Spleen (tissue), 11 donors: Measurements from ENCODE around the gene CD93. TPM values are rescaled to one million over a fixed set of nuclear protein-coding genes. Genes with fewer than 3 reads are reported as not detected.

ENCODE experiments used
- DNase-seq: peaks from one replicate; pipeline ENCODE4 v3.0.0-alpha.2; 2020
- H3K27ac ChIP-seq, 8 donors: fragments of 200-600 bp; sonication (generic) in 7 of 8; 1 replicate in 4 of 8; 2 replicates in 4 of 8; pipeline versions ENCODE4 v1.5.0 to v1.8.0; 2016 to 2021; ENCODE audit warnings: inconsistent platforms in 4 of 8, mild to moderate bottlenecking in 4 of 8, moderate library complexity in 1 of 8
- H3K27me3 ChIP-seq, 7 donors: fragments of 200-600 bp; sonication (generic) in 6 of 7; replicated peaks in 1 of 7; 1 replicate in 4 of 7; 2 replicates in 3 of 7; pipeline versions ENCODE4 v1.5.0 to v1.8.0; 2016 to 2021; ENCODE audit warnings: inconsistent platforms in 3 of 7, mild to moderate bottlenecking in 1 of 7
- H3K36me3 ChIP-seq, 6 donors: fragments of 200-600 bp; sonication (generic) in 5 of 6; 1 replicate in 4 of 6; 2 replicates in 2 of 6; pipeline versions ENCODE4 v1.5.0 to v1.8.0; 2016 to 2021; ENCODE audit warnings: inconsistent platforms in 2 of 6
- H3K4me1 ChIP-seq, 6 donors: fragments of 200-600 bp; sonication (generic) in 5 of 6; 1 replicate in 3 of 6; 2 replicates in 3 of 6; pipeline versions ENCODE4 v1.5.0 to v1.8.0; 2016 to 2021; ENCODE audit warnings: inconsistent platforms in 3 of 6
- H3K4me3 ChIP-seq, 8 donors: fragments of 200-600 bp; sonication (generic) in 7 of 8; 1 replicate in 4 of 8; 2 replicates in 4 of 8; pipeline versions ENCODE4 v1.5.0 to v1.8.0; 2016 to 2021; ENCODE audit warnings: inconsistent platforms in 4 of 8, mild to moderate bottlenecking in 4 of 8, moderate library complexity in 2 of 8
- H3K9me3 ChIP-seq, 8 donors: fragments of 200-600 bp; sonication (generic) in 7 of 8; 1 replicate in 4 of 8; 2 replicates in 4 of 8; pipeline versions ENCODE4 v1.5.0 to v1.8.0; 2016 to 2021; ENCODE audit warnings: inconsistent platforms in 4 of 8
- POLR2A ChIP-seq, 3 donors: fragments of 450-650 bp; IDR thresholded peaks; one replicate each; pipeline ENCODE4 v1.5.1; 2017; ENCODE audit warnings: antibody characterized with exemption in 3 of 3, mild to moderate bottlenecking in 1 of 3
- POLR2AphosphoS5 ChIP-seq, 3 donors: sonication (generic); formaldehyde crosslinking; IDR thresholded peaks; one replicate each; pipeline ENCODE4 v1.5.1; 2017; ENCODE audit warnings: antibody characterized with exemption in 3 of 3
- WGBS, 5 donors: extraction: QIAGEN DNeasy Blood & Tissue Kit in 3 of 5; methylation state at CpG; one replicate each; pipeline versions ENCODE4 v1.1.5 to v1.1.7; 2013 to 2018; 5-methylcytosine and 5-hydroxymethylcytosine counted together
- intact Hi-C: fragments of 100-400 bp; cut with DNase I; formaldehyde crosslinking; loops from one replicate; pipeline ENCODE4 v1.15.0; 2023; ENCODE audit warnings: low total_unique reads
- polyA plus RNA-seq, 3 donors: library from polyadenylated mRNA; stranded (reverse); fragments of 200-250 nt; gene quantifications; one replicate each; pipeline ENCODE4 v1.2.1, GENCODE V29; 2013
- total RNA-seq, 7 donors: library from RNA; depleted of rRNA in 3 of 7; stranded (reverse); fragments of >200 nt in 3 of 7; fragmentation: NEBNext Ultra II Directional in 4 of 7; extraction: Animal tissue kit (Norgen Biotek cat#: 25700) in 4 of 7; gene quantifications; one replicate each; pipeline versions ENCODE4 v1.1.0 to v1.2.1, GENCODE V29; 2016 to 2021
- TF ChIP-seq, protein P1 (sequence below), 11 experiments: fragments of 200-600 bp in 7 of 11; fragments of 450-650 bp in 4 of 11; sonication (generic) in 4 of 11; IDR thresholded peaks in 8 of 11; conservative IDR thresholded peaks in 3 of 11; 1 replicate in 7 of 11; 2 replicates in 4 of 11; pipeline versions ENCODE4 v1.4.0 to v1.8.0; 2016 to 2021; ENCODE audit warnings: antibody characterized with exemption in 11 of 11, inconsistent platforms in 4 of 11, mild to moderate bottlenecking in 1 of 11
- donor health status: healthy with polysubstance abuse.
- donor health status: DM: no; HTN: no; CAD: no; lungs with moderate emphysema.
- donor health status: DM: no; HTN: no; CAD: no.
- donor health status: Bipolar disorder and iron deficiency.
- donor health status: healthy.
- donor health status: DM: no; HTN: no; CAD: no.
- donor health status: DM: yes; HTN: yes; CAD: no.

Gene CD93
- total and polyA plus RNA-seq, 10 donors = 4.1 to 103 (median 62.5) TPM

GRCh38 chr20:23081263-23081819, 4.8 kb downstream of the CD93 start:
- no peaks in the 10 kb centered on the region for H3K27me3 ChIP-seq
- peaks cover 0 to 35% (median 0%) of the 10 kb centered on the region in 6 donors for H3K36me3 ChIP-seq
- 69 to 83% (median 79%) methylated on average over 9 of the region's 9 CpGs for WGBS, 5 donors
- no peak for TF ChIP-seq POLR2AphosphoS5 (IDR thresholded peaks at IDR 0.05)
- TF ChIP-seq, protein P1, sequence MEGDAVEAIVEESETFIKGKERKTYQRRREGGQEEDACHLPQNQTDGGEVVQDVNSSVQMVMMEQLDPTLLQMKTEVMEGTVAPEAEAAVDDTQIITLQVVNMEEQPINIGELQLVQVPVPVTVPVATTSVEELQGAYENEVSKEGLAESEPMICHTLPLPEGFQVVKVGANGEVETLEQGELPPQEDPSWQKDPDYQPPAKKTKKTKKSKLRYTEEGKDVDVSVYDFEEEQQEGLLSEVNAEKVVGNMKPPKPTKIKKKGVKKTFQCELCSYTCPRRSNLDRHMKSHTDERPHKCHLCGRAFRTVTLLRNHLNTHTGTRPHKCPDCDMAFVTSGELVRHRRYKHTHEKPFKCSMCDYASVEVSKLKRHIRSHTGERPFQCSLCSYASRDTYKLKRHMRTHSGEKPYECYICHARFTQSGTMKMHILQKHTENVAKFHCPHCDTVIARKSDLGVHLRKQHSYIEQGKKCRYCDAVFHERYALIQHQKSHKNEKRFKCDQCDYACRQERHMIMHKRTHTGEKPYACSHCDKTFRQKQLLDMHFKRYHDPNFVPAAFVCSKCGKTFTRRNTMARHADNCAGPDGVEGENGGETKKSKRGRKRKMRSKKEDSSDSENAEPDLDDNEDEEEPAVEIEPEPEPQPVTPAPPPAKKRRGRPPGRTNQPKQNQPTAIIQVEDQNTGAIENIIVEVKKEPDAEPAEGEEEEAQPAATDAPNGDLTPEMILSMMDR (IDR thresholded peaks at IDR 0.05 in 8 of 11, conservative IDR thresholded peaks at IDR 0.05 in 3 of 11) = no peak
- TF ChIP-seq POLR2A (IDR thresholded peaks at IDR 0.05) = no peak
- peak overlapping the region in 1 of 8 donors; percentile 67 for H3K4me3 ChIP-seq
- DNase-seq = no peak
- peak overlapping the region in 4 of 8 donors; percentile 6 to 96 (median 50) for H3K27ac ChIP-seq
- intact Hi-C loops = no loop called here
- H3K9me3 ChIP-seq = no peaks in the 10 kb centered on the region
- H3K4me1 ChIP-seq = peaks cover 3 to 67% (median 47%) of the 10 kb centered on the region in 6 donors

DNA sequence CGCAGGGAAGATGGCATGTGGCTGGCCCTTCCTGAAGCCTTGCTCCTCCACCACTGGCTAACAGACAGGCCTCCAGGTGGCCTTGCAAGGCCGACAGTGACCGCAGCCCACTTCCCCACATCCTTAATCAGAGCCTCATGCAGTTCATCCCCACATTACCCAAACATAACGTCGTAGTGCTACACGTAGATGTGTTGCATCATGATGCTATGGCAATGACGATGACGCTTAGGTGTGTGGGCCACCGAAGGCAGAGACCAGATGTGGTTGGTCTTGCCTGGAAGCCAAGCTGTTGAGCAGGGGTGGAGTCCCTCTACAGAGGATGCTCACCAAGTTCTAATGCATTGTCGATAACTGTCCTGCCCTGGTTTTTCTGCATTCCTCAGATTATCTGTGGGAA, 5.6 kb downstream of the CD93 start:
- Histone ChIP-seq H3K4me1 (peaks cover 2 to 59% (median 39%) of the 10 kb centered on the region in 6 donors), H3K27ac (peak overlapping the region in 4 of 8 donors; percentile 6 to 96 (median 50)), H3K36me3 (peaks cover 0 to 35% (median 0%) of the 10 kb centered on the region in 6 donors), H3K4me3 (peak overlapping the region in 1 of 8 donors; percentile 67), H3K9me3 (no peaks in the 10 kb centered on the region), H3K27me3 (no peaks in the 10 kb centered on the region)
- WGBS, 5 donors = 62 to 82% (median 70%) methylated on average over 10 of the region's 10 CpGs
- DNase-seq = no peak
- intact Hi-C loops = no loop called here
- TF ChIP-seq, protein P1 (IDR thresholded peaks at IDR 0.05 in 8 of 11, conservative IDR thresholded peaks at IDR 0.05 in 3 of 11) = no peak
- TF ChIP-seq POLR2A (IDR thresholded peaks at IDR 0.05) = no peak
- TF ChIP-seq POLR2AphosphoS5 (IDR thresholded peaks at IDR 0.05) = peak in 1 of 3 donors; percentile 65

DNA sequence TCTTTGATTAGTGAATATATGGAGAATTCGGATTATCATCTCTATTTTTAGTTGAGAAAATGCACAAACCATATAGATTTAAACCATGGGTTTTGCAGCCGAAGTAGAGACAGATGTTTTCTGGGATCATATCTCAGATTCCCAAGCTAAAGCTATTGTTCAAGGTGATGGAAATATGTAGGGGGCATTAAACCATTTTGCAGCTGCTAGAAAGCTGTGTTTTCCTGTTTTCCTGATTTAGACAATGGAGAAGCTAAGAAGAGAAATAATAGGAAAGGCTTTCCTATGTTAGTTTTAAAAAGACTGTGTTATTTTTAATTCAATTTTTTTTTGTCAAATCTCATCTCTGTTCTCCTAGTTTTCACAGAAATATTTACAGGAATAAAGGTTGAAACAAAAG, 6.2 kb downstream of the CD93 start:
- intact Hi-C loops = no loop called here
- Histone ChIP-seq H3K9me3 (no peaks in the 10 kb centered on the region), H3K36me3 (peaks cover 0 to 39% (median 0%) of the 10 kb centered on the region in 6 donors), H3K27me3 (no peaks in the 10 kb centered on the region), H3K27ac (peak overlapping the region in 1 of 8 donors; percentile 96), H3K4me3 (no peak overlapping the region), H3K4me1 (peaks cover 0 to 53% (median 34%) of the 10 kb centered on the region in 6 donors)
- TF ChIP-seq, protein P1 (IDR thresholded peaks at IDR 0.05 in 8 of 11, conservative IDR thresholded peaks at IDR 0.05 in 3 of 11) = no peak
- TF ChIP-seq POLR2A (IDR thresholded peaks at IDR 0.05) (no peak), POLR2AphosphoS5 (IDR thresholded peaks at IDR 0.05) (no peak)
- WGBS, 5 donors = 77 to 90% (median 84%) methylated on average over 2 of the region's 2 CpGs
- DNase-seq = no peak

- no peak for DNase-seq
- Histone ChIP-seq H3K9me3 (no peaks in the 10 kb centered on the region), H3K36me3 (peaks cover 0 to 46% (median 0%) of the 10 kb centered on the region in 6 donors), H3K27me3 (no peaks in the 10 kb centered on the region), H3K4me1 (peaks cover 0 to 44% (median 25%) of the 10 kb centered on the region in 6 donors), H3K27ac (no peak overlapping the region), H3K4me3 (no peak overlapping the region)
- no peak for TF ChIP-seq POLR2AphosphoS5 (IDR thresholded peaks at IDR 0.05)
- TF ChIP-seq POLR2A (IDR thresholded peaks at IDR 0.05) = no peak
- TF ChIP-seq, protein P1 (IDR thresholded peaks at IDR 0.05 in 8 of 11, conservative IDR thresholded peaks at IDR 0.05 in 3 of 11) = no peak
- intact Hi-C loops = no loop called here
- 81 to 91% (median 86%) methylated on average over 6 of the region's 6 CpGs for WGBS, 5 donors
These were observed 7.1 kb downstream of the CD93 start for GRCh38 chr20:23079016-23079351.
